ENCODE data around the gene NEUROG1.
"Not testable (repeated sequence)": the region's sequence is repeated elsewhere in the genome, so short reads cannot be mapped to it uniquely, and the experiment has no call there.

Gene NEUROG1

GRCh38 chr5:135535420-135535819 is 344 bp downstream of the NEUROG1 start:
- TF ChIP-seq CTCF (conservative IDR thresholded peaks at IDR 0.05; ENCODE audit: low read depth): no peak
- POLR2A ChIA-PET (ENCODE audit: low non-redundant PET): no interaction called here
- H3K27ac ChIP-seq: no peak overlapping the region
- CTCF ChIA-PET: interaction anchor here (0.6 to 1.3 kb wide), 5 partner anchors 17 to 295 kb away, joined by 3 to 6 read pairs (median 4); no protein-coding TSS in a partner anchor
- no peak for DNase-seq (ENCODE audit: low spot score)

- no peak overlapping the region for H3K27ac ChIP-seq
- DNase-seq (ENCODE audit: low spot score): no peak
- no peak for TF ChIP-seq CTCF (conservative IDR thresholded peaks at IDR 0.05; ENCODE audit: low read depth)
- ChIA-PET CTCF (interaction anchor here (0.6 to 2.5 kb wide), 4 partner anchors 18 to 183 kb away, joined by 3 to 9 read pairs (median 5); no protein-coding TSS in a partner anchor), POLR2A (ENCODE audit: low non-redundant PET) (no interaction called here)
Measured at GRCh38 chr5:135534609-135535419, 950 bp downstream of the NEUROG1 start.

GRCh38 chr5:135533794-135534193 is 2.0 kb downstream of the NEUROG1 start:
- DNase-seq (ENCODE audit: low spot score): no peak
- no peak for TF ChIP-seq CTCF (conservative IDR thresholded peaks at IDR 0.05; ENCODE audit: low read depth)
- POLR2A ChIA-PET (ENCODE audit: low non-redundant PET): no interaction called here
- CTCF ChIA-PET: interaction anchor here (2.5 kb wide), 1 partner anchor 20 kb away, joined by 9 read pairs; no protein-coding TSS in a partner anchor
- H3K27ac ChIP-seq: no peak overlapping the region

- CTCF ChIA-PET: interaction anchor here (1.7 to 2.5 kb wide), 2 partner anchors 20 to 67 kb away, joined by 9 to 12 read pairs; no protein-coding TSS in a partner anchor
- no peak for DNase-seq (ENCODE audit: low spot score)
- POLR2A ChIA-PET (ENCODE audit: low non-redundant PET): no interaction called here
- H3K27ac ChIP-seq: no peak overlapping the region
- TF ChIP-seq CTCF (conservative IDR thresholded peaks at IDR 0.05; ENCODE audit: low read depth): no peak
Measured at GRCh38 chr5:135533334-135533733, 2.4 kb downstream of the NEUROG1 start.

- POLR2A ChIA-PET (ENCODE audit: low non-redundant PET); DNase-seq (ENCODE audit: low spot score); H3K27ac ChIP-seq: not testable (repeated sequence)
- CTCF ChIA-PET: interaction anchor here (0.6 to 0.7 kb wide), 2 partner anchors 8 to 37 kb away, joined by 3 to 9 read pairs; no protein-coding TSS in a partner anchor
Measured at GRCh38 chr5:135529576-135529975, 6.2 kb downstream of the NEUROG1 start.

- TF ChIP-seq CTCF (conservative IDR thresholded peaks at IDR 0.05; ENCODE audit: low read depth): no peak
- no peak overlapping the region for H3K27ac ChIP-seq
- CTCF ChIA-PET: no interaction called here
- DNase-seq (ENCODE audit: low spot score): no peak
- POLR2A ChIA-PET (ENCODE audit: low non-redundant PET): no interaction called here
Measured at GRCh38 chr5:135526924-135527323, 8.8 kb downstream of the NEUROG1 start.

GRCh38 chr5:135521964-135522363 is 13.8 kb downstream of the NEUROG1 start:
- ChIA-PET POLR2A (ENCODE audit: low non-redundant PET) (no interaction called here), CTCF (no interaction called here)
- no peak overlapping the region for H3K27ac ChIP-seq
- no peak for TF ChIP-seq CTCF (conservative IDR thresholded peaks at IDR 0.05; ENCODE audit: low read depth)
- no peak for DNase-seq (ENCODE audit: low spot score)

All from RWPE1 (cell line).